WTC11 (cell line): ENCODE measurements around the gene EFCAB13.

Experiments used
- CREM ChIP-seq: sonication (generic); formaldehyde crosslinking; IDR thresholded peaks from 2 replicates; pipeline ENCODE4 v1.8.1; 2022; ENCODE audit warnings: mild to moderate bottlenecking, missing genetic modification reagents, moderate library complexity
- CTCF ChIP-seq: fragments of 200-600 bp; IDR thresholded peaks from 2 replicates; pipeline ENCODE4 v1.8.0; 2022; ENCODE audit warnings: antibody characterized with exemption
- E2F1 ChIP-seq: sonication (generic); formaldehyde crosslinking; IDR thresholded peaks from 2 replicates; pipeline ENCODE4 v1.8.0; 2022; ENCODE audit warnings: mild to moderate bottlenecking, missing genetic modification reagents
- HMGXB4 ChIP-seq: sonication (generic); formaldehyde crosslinking; IDR thresholded peaks from 2 replicates; pipeline ENCODE4 v1.8.1; 2023; ENCODE audit warnings: mild to moderate bottlenecking, moderate library complexity, missing genetic modification reagents
- NR1H2 ChIP-seq: sonication (generic); formaldehyde crosslinking; IDR thresholded peaks from 2 replicates; pipeline ENCODE4 v1.9.0; 2021; ENCODE audit warnings: mild to moderate bottlenecking, moderate library complexity, missing genetic modification reagents
- PRRX2 ChIP-seq: fragments of 250-450 bp; sonication (Bioruptor Pico); IDR thresholded peaks from 2 replicates; pipeline ENCODE4 v1.8.0; 2021; ENCODE audit warnings: mild to moderate bottlenecking
- RELA ChIP-seq: sonication (generic); formaldehyde crosslinking; IDR thresholded peaks from 2 replicates; pipeline ENCODE4 v1.8.1; 2022; ENCODE audit warnings: missing genetic modification reagents, mild to moderate bottlenecking, borderline replicate concordance
- SMAD3 ChIP-seq: sonication (generic); formaldehyde crosslinking; IDR thresholded peaks from 2 replicates; pipeline ENCODE4 v1.8.0; 2022; ENCODE audit warnings: missing genetic modification reagents, mild to moderate bottlenecking, borderline replicate concordance
- USF1 ChIP-seq: sonication (generic); formaldehyde crosslinking; IDR thresholded peaks from 2 replicates; pipeline ENCODE4 v1.8.0; 2022; ENCODE audit warnings: mild to moderate bottlenecking, missing genetic modification reagents
- TF ChIP-seq, protein P1 (sequence below): sonication (generic); formaldehyde crosslinking; IDR thresholded peaks from 2 replicates; pipeline ENCODE4 v1.8.0; 2023; ENCODE audit warnings: missing genetic modification reagents, mild to moderate bottlenecking, borderline replicate concordance
- TF ChIP-seq, protein P2 (sequence below): sonication (generic); formaldehyde crosslinking; IDR thresholded peaks from 2 replicates; pipeline ENCODE4 v1.8.0; 2023; ENCODE audit warnings: missing genetic modification reagents
- TF ChIP-seq, protein P3 (sequence below): sonication (generic); formaldehyde crosslinking; IDR thresholded peaks from 2 replicates; pipeline ENCODE4 v1.8.1; 2022; ENCODE audit warnings: low read depth, missing genetic modification reagents, borderline replicate concordance
- TF ChIP-seq, protein P4 (sequence below): fragments of 250-450 bp; sonication (Bioruptor Pico); IDR thresholded peaks from 2 replicates; pipeline ENCODE4 v1.9.0; 2021; ENCODE audit warnings: mild to moderate bottlenecking

- no peak for TF ChIP-seq CTCF
- no peak for TF ChIP-seq E2F1 (CRISPR knock-in tag)
- TF ChIP-seq SMAD3 = no peak
- TF ChIP-seq, protein P1, sequence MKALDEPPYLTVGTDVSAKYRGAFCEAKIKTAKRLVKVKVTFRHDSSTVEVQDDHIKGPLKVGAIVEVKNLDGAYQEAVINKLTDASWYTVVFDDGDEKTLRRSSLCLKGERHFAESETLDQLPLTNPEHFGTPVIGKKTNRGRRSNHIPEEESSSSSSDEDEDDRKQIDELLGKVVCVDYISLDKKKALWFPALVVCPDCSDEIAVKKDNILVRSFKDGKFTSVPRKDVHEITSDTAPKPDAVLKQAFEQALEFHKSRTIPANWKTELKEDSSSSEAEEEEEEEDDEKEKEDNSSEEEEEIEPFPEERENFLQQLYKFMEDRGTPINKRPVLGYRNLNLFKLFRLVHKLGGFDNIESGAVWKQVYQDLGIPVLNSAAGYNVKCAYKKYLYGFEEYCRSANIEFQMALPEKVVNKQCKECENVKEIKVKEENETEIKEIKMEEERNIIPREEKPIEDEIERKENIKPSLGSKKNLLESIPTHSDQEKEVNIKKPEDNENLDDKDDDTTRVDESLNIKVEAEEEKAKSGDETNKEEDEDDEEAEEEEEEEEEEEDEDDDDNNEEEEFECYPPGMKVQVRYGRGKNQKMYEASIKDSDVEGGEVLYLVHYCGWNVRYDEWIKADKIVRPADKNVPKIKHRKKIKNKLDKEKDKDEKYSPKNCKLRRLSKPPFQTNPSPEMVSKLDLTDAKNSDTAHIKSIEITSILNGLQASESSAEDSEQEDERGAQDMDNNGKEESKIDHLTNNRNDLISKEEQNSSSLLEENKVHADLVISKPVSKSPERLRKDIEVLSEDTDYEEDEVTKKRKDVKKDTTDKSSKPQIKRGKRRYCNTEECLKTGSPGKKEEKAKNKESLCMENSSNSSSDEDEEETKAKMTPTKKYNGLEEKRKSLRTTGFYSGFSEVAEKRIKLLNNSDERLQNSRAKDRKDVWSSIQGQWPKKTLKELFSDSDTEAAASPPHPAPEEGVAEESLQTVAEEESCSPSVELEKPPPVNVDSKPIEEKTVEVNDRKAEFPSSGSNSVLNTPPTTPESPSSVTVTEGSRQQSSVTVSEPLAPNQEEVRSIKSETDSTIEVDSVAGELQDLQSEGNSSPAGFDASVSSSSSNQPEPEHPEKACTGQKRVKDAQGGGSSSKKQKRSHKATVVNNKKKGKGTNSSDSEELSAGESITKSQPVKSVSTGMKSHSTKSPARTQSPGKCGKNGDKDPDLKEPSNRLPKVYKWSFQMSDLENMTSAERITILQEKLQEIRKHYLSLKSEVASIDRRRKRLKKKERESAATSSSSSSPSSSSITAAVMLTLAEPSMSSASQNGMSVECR (CRISPR knock-in tag) = no peak
- no peak for TF ChIP-seq HMGXB4 (CRISPR knock-in tag)
- TF ChIP-seq, protein P2, sequence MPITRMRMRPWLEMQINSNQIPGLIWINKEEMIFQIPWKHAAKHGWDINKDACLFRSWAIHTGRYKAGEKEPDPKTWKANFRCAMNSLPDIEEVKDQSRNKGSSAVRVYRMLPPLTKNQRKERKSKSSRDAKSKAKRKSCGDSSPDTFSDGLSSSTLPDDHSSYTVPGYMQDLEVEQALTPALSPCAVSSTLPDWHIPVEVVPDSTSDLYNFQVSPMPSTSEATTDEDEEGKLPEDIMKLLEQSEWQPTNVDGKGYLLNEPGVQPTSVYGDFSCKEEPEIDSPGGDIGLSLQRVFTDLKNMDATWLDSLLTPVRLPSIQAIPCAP (CRISPR knock-in tag) = no peak
- TF ChIP-seq PRRX2 (CRISPR knock-in tag) = no peak
- no peak for TF ChIP-seq USF1 (CRISPR knock-in tag)
- no peak for TF ChIP-seq CREM (CRISPR knock-in tag)
- TF ChIP-seq, protein P3, sequence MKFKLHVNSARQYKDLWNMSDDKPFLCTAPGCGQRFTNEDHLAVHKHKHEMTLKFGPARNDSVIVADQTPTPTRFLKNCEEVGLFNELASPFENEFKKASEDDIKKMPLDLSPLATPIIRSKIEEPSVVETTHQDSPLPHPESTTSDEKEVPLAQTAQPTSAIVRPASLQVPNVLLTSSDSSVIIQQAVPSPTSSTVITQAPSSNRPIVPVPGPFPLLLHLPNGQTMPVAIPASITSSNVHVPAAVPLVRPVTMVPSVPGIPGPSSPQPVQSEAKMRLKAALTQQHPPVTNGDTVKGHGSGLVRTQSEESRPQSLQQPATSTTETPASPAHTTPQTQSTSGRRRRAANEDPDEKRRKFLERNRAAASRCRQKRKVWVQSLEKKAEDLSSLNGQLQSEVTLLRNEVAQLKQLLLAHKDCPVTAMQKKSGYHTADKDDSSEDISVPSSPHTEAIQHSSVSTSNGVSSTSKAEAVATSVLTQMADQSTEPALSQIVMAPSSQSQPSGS (CRISPR knock-in tag) = no peak
- TF ChIP-seq, protein P4, sequence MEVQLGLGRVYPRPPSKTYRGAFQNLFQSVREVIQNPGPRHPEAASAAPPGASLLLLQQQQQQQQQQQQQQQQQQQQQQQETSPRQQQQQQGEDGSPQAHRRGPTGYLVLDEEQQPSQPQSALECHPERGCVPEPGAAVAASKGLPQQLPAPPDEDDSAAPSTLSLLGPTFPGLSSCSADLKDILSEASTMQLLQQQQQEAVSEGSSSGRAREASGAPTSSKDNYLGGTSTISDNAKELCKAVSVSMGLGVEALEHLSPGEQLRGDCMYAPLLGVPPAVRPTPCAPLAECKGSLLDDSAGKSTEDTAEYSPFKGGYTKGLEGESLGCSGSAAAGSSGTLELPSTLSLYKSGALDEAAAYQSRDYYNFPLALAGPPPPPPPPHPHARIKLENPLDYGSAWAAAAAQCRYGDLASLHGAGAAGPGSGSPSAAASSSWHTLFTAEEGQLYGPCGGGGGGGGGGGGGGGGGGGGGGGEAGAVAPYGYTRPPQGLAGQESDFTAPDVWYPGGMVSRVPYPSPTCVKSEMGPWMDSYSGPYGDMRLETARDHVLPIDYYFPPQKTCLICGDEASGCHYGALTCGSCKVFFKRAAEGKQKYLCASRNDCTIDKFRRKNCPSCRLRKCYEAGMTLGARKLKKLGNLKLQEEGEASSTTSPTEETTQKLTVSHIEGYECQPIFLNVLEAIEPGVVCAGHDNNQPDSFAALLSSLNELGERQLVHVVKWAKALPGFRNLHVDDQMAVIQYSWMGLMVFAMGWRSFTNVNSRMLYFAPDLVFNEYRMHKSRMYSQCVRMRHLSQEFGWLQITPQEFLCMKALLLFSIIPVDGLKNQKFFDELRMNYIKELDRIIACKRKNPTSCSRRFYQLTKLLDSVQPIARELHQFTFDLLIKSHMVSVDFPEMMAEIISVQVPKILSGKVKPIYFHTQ = no peak
- no peak for TF ChIP-seq NR1H2 (CRISPR knock-in tag)
- no peak for TF ChIP-seq RELA
Measured at GRCh38 chr17:47295874-47296255, 27.9 kb upstream of the EFCAB13 start.
